NT2/D1 (cell line): ENCODE data around the gene PTPN13.

ENCODE experiments used
- SUZ12 ChIP-seq: IDR thresholded peaks from 2 replicates; pipeline ENCODE4 v1.6.1; 2011; ENCODE audit not compliant: insufficient read length, insufficient read depth; ENCODE audit errors: extremely low read depth
- YY1 ChIP-seq: IDR thresholded peaks from 2 replicates; pipeline ENCODE4 v1.6.1; 2011; ENCODE audit not compliant: insufficient read length, insufficient read depth
- ZNF274 ChIP-seq: IDR thresholded peaks from 2 replicates; pipeline ENCODE4 v1.6.1; 2011; ENCODE audit warnings: mild to moderate bottlenecking, low read depth, low read length

DNA sequence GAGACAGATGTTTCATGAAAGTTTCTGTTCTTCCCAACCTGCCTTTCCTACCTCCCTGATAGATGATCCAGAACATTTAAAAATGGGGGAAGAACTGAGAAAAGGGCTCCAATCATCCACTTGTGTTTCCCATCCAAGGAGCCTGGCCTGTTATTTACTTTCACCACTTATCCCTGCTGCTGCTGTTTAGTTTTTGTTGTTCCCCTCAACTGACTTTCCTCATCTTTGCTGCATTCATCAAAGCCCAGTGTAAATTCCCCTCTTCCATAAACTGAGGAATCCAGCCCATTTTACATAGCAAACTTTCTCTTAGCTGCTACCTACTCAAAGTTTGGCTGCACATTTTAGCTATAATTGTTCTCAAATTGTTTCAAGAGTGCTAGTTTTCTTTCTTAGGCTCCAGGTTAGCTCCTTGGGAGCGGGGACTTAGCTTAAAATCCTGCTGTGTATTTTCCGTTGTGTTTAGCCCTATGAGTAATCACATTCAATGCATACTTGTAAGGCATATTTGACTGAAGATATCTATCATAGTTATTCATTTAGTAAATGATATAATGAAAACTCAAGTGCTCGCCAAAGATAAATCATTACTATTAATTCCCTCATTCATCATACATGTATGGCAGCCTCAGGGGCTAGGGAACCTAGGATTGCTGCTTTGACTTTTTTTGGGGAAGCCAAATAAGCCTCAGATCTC is 1.4 kb upstream of the PTPN13 start:
- TF ChIP-seq YY1 = no peak
- TF ChIP-seq SUZ12 = no peak
- no peak for TF ChIP-seq ZNF274
